Renal pelvis (tissue), 4 donors: ENCODE measurements around the gene CKS1B. TPM values are rescaled to one million over a fixed set of nuclear protein-coding genes. Genes with fewer than 3 reads are reported as not detected.
"Not testable (repeated sequence)": the region's sequence is repeated elsewhere in the genome, so short reads cannot be mapped to it uniquely, and the experiment has no call there.

ENCODE experiments used
- DNase-seq: peaks from one replicate; pipeline ENCODE4 v3.0.0-alpha.2; 2013
- polyA plus RNA-seq, 3 donors: library from polyadenylated mRNA; unstranded; fragments of 120-200 nt; gene quantifications; one replicate each; pipeline ENCODE4 v1.2.1, GENCODE V29; 2013; ENCODE audit not compliant: insufficient read length in 3 of 3

Gene CKS1B
- polyA plus RNA-seq, 3 donors = 88.0 to 105 (median 96.5) TPM

GRCh38 chr1:154978360-154978759 is 3.9 kb downstream of the CKS1B start:
- no peak for DNase-seq

DNA sequence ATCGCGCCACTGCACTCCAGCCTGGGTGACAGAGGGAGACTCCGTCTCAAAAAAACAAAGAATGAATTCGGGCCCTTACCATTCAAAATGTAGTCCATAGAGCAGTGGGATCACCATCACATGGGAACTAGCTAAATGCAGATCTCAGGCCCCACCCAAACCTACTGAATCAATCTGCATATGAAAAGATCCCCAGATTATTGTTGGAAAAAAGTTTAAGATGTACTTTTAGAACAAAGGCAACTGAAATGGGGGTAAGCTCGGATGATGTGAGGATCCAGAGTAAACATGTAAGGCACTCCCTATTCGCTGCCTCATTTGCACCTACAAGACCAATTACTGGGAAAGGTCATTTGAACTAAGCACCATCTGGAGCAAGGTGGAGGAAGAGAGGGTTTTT is 7.9 kb downstream of the CKS1B start:
- DNase-seq = no peak

GRCh38 chr1:154982897-154983648 is 8.6 kb downstream of the CKS1B start, which contains the start of gene FLAD1:
Gene FLAD1, plus strand, starts transcription at chr1:154983344. Its CDS starts 351 bp downstream, at chr1:154983695.
- DNase-seq = peak; percentile 100

DNA sequence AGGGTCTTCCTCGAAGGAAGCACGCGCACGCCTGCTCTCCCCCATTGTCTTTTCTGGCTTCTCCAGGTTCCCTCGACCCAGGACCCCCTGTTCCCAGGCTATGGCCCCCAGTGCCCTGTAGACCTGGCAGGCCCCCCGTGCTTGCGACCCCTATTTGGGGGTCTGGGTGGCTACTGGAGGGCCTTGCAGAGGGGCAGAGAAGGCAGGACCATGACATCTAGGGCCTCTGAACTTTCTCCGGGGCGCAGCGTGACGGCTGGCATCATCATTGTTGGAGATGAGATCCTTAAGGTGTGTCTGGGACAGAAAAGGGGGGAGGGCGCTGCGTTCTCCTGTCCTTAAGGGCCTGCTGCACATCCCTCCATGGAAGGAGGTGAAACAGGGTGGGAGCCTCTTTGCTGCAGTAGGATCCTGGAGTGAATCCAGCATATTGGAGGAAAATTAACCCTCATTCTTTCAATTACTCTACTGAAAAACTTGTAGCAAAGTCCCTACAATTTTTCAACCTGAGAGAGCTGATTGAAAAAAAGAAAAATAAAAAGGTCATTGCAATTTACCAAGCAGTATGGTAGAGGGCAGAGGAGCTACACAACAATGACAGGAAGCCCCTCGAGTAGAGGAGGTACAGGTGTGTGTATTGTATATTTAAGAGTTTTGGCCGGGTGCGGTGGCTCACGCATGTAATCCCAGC is 9.4 kb downstream of the CKS1B start:
- DNase-seq = no peak

DNA sequence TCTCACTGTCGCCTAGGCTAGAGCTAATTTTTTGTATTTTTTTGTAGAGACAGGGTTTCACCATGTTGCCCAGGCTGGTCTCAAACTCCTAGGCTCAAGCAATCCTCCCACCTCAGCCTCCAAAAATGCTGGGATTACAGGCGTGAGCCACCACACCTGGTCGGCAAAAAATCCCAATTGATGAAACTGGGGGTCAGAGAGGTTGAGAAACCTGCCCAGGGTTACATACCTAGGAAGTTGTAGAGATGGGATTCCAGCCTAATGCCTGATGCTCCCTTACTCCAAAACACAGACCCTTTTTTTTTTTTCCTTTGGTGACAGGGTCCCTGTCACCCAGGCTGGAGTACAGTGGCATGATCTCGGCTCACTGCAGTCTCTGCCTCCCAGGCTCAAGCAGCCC is 12.3 kb downstream of the CKS1B start:
- DNase-seq = not testable (repeated sequence)

DNA sequence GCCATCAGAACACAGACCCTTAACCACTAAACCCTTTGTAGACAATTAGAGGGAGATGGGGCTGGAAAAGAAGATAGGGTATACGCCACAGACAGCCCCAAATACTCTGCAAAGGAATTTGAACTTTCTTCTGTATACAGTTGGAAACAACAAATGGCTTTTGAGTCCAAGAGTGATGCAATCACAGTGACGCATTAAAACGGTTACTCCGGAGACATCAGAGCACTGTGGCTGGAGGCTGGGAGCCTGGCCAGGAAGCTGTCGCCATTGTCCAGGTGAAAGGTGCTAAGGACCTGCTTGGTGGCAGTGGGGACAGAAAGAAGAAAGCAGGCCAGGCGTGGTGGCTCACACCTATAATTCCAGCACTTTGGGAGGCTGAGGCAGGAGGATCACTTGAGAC is 12.8 kb downstream of the CKS1B start:
- no peak for DNase-seq

GRCh38 chr1:154988058-154988954 is 13.8 kb downstream of the CKS1B start:
- no peak for DNase-seq

DNA sequence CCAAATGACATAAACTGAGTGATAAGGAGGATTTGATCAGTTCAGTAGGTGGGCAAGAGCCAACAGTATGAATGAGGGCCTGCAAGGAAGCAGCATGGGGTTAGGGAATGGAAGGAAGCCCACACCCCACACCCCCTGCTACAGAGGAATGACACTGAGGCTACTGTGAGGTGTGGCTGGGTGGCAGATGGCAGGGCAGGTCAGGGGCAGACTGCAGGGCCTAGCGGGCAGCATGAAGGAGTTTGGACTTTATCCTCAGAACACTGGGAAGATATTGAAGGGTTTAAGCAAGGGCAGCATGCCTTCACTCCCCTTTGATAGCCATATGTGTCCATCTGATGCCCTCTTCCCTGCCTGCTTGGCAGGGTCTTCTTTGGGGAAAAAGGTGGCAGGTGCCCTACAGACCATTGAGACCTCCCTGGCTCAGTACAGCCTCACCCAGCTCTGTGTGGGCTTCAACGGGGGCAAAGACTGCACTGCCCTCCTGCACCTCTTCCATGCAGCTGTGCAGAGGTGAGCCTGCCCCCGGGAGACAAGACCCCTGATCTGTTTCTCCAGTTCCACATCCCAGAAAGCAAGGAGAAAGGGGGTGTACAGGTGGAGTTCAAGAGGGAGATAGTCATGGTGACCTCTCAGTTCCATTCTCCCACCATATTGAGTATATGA is 14.8 kb downstream of the CKS1B start:
- no peak for DNase-seq

DNA sequence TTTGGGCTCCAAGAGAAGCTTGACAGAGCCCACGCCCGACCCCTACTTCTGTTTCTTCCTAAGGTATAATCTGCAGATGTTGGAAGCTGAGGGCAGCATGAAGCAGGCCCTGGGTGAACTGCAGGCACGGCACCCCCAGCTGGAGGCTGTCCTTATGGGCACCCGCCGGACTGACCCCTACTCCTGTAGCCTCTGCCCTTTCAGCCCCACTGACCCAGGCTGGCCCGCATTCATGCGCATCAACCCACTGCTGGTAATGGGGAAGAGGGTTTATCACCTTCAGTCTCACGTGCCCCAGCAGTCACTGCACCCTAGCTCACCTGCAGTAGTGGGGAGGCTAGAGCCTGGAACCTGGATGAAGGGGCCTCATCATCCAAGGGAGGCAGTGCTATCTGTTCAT is 15.8 kb downstream of the CKS1B start:
- DNase-seq = no peak

- no peak for DNase-seq
Measured at GRCh38 chr1:154992721-154993571, 18.5 kb downstream of the CKS1B start.

GRCh38 chr1:154993572-154994268 is 19.2 kb downstream of the CKS1B start, which contains the start of gene LENEP:
Gene LENEP, plus strand, starts transcription at chr1:154993586. Its CDS starts 22 bp downstream, at chr1:154993608.
- no peak for DNase-seq

- no peak for DNase-seq
Measured at GRCh38 chr1:154994269-154994587, 19.7 kb downstream of the CKS1B start.

DNA sequence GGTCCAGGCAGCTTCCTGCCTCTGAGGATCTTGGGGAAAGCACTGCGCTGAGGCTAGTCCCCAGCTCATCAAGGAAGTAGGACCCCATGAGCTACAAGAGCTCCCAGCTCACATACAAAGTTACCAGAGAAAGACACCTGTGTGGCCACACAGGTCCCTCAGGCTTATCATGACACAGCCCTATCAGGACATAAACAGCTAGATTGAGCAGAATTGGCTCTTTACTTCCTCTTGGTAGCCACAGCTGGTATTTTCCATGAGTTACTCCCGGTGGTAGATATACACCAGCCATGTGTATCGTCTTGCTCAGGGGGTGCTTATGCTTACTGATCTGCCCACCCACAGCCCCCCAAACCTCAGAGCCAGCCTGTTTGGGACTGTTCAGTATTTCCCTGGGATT is 20.1 kb downstream of the CKS1B start:
- DNase-seq = no peak

DNA sequence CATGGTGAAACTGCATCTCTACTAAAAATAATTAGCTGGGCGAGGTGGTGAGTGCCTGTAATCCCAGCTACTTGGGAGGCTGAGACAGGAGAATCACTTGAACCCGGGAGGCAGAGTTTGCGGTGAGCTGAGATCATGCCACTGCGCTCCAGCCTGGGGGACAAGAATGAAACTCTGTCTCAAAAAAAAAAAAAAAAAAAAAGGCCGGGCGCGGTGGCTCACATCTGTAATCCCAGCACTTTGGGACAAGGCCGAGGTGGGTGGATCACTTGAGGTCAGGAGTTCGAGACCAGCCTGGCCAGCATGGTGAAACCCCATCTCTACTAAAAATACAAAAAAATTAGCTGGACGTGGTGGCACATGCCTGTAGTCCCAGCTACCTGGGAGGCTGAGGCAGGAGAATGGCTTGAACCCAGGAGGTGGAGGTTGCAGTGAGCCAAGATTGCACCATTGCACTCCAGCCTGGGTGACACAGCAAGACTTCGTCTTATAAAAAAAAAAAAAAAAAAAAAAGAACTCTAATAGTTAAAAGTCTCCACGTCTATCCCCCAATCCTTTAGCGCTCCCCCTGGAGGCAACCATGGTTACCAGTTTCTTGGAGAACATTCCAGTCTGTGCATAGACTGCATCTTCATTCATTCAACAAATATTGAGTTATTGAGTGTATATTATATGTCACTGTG is 21.0 kb downstream of the CKS1B start:
- not testable (repeated sequence) for DNase-seq

- DNase-seq = no peak
Measured at GRCh38 chr1:154996966-154997701, 22.7 kb downstream of the CKS1B start.

DNA sequence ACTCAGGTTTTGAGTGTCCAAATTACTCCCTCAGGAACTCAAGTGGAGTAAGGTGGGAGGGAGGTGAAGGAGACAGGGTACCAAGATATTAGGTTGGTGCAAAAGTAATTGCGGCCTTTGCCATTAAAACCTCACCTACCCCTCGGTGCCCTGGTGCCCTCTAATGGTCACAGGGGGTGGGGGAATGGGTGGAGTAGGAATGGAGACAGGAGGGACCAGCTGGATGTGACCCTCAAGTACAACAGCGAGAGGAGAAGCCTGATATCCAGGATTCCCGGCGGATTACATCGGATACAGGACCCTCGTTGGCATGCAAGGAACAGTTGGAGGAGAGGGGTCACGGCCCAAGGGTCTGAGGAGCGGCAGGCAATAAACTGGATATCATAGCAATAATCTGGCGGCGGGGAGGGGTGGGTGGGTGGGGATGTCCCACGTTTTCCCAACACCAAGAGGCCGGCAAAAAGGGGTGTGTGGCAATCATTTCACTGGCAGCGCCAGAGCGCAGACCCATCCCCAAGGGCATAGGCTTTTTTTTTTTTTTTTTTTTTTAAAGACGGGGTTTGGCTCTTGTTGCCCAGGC is 23.8 kb downstream of the CKS1B start:
- DNase-seq = no peak

GRCh38 chr1:154998818-154999570 is 24.5 kb downstream of the CKS1B start:
- DNase-seq = no peak
